GM21737 (cell line): Measurements from ENCODE around the gene INPP5D.
"Not testable (repeated sequence)": the region's sequence is repeated elsewhere in the genome, so short reads cannot be mapped to it uniquely, and the experiment has no call there.

Source experiments
- ATAC-seq: cut with Tn5 transposase; IDR thresholded peaks from one replicate; pipeline ENCODE4 v1.9.1; 2021; ENCODE audit warnings: mild to moderate bottlenecking, moderate library complexity; ENCODE audit not compliant: unreplicated experiment

The INPP5D gene

GRCh38 chr2:233059797-233060500, at the start of gene INPP5D:
Gene INPP5D, plus strand, starts transcription at chr2:233060342. Its CDS starts 137 bp downstream, at chr2:233060479.
- peak; percentile 41 for ATAC-seq

- no peak for ATAC-seq
Measured at GRCh38 chr2:233010569-233011267, 49.4 kb upstream of the INPP5D start.

DNA sequence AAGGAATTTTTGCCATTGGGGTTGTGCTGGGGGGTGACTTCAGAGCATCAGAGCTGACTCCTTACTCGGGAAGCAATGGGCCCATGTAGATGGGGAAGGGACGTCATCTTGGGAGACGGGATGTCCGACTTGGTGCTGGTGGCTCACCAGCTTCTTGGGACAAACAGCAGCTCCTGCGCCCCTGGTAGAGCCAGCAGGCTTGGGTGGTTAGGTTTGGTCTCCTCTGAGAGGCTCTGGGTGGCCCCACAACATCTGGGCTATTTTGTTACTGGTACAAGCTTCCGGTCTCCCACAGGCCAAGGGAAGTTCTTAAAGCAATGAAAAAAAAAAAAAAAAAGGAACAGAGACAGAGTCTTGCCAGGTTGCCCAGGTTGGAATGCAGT, 48.9 kb upstream of the INPP5D start:
- ATAC-seq, result no peak

DNA sequence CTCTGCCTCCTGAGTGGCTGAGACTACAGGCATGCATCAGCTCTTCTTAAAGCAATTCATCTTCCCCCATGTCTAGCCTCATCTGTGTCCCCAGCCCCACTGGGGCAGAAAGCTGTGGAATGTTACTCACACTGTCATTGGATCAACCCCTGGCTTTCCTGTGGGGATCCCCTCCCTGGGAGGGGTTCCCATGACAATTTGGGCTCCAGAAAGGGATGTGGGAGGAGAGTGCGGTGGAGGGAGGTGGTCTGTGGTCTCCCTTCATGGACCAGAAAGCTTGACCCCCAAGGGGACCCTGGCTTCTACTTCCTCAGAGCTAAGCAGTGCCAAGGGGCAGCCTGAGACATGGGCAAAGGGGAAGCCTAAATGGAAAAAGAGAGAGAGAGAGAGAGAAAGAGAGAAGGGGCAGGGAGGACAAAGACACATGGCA, 48.4 kb upstream of the INPP5D start:
- ATAC-seq, result no peak

GRCh38 chr2:233012301-233012971, 47.7 kb upstream of the INPP5D start:
- no peak for ATAC-seq

DNA sequence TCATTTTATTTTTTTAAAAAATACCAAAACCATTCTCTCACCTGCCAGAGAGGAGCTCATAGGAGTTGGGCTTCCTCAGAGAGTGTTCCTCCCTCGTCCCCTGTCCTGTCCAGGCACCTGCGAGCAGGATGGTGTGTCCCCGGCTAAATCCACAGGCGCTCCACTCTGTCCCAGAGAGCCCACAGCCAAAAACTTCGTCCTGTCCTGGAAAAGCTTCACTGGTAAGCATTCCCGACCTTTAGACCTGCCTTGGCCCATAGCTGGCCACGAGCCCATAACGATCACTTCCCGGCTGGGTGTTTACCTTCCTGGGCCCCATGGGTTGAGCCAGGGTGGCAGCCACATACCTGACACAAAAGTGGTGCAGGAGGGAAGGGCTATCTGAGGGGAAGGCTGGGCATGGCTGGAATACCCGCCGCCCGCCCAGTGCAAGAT, 47.1 kb upstream of the INPP5D start, which contains the start of gene NGEF:
TSS of gene NGEF (minus strand) at position 230 of the 435 bp plus-strand sequence. CDS start 38,366 bp downstream, outside the sequence.
- no peak for ATAC-seq

GRCh38 chr2:233013650-233014049, 46.5 kb upstream of the INPP5D start:
- no peak for ATAC-seq

DNA sequence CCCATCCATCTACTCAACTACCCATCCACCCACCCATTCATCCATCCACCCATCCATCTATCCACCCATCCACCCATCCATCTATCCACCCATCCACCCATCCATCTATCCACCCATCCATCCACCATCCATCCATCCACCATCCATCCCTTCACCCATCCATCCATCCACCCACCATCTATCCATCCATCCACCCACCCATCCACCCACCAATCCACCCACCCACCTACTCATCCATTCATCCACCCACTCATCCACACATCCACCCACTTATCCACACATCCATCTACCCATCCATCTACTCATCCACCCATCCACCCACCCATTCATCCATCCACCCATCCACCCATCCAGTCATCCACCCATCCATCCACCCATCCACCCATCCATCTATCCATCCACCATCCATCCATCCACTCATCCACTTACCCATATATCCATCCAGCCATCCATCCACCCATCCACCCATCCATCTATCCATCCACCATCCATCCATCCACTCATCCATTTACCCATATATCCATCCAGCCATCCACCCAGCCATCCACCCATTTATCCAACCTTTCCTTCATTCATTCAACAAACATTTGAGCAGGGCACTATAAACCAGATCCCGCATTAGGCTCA, 45.0 kb upstream of the INPP5D start:
- ATAC-seq, result no peak

GRCh38 chr2:233017947-233018346, 42.2 kb upstream of the INPP5D start:
- ATAC-seq, result no peak

DNA sequence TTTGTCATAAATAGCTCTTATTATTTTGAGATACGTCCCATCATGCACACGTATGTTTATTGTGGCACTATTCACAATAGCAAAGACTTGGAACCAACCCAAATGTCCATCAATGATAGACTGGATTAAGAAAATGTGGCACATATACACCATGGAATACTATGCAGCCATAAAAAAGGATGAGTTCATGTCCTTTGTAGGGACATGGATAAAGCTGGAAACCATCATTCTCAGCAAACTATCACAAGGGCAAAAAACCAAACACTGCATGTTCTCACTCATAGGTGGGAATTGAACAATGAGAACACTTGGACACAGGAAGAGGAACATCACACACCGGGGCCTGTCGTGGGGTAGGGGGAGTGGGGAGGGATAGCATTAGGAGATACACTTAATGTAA, 40.5 kb upstream of the INPP5D start:
- not testable (repeated sequence) for ATAC-seq

- no peak for ATAC-seq
Measured at GRCh38 chr2:233020454-233020853, 39.7 kb upstream of the INPP5D start.

- no peak for ATAC-seq
Measured at GRCh38 chr2:233021771-233022170, 38.4 kb upstream of the INPP5D start.

DNA sequence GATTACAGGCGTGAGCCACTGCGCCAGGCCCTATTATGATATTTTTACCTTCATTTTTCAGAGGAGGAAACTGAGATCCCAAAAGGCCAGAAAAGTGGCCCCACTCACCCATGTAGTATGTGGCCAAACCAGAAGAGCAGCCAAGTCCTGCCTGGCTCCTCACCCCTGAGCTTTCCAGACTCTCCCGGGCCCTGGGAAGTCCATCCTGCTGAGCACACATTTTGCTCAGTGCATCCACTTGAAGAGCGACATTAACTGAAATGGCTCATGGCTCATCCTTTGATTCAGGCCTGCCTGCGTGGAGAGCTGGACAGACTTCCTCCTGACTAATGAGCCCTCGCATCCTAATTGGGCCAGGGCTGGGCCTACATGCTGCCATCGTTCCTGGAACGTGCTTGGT, 37.6 kb upstream of the INPP5D start:
- no peak for ATAC-seq

- ATAC-seq, result no peak
Measured at GRCh38 chr2:233023007-233023760, 37.0 kb upstream of the INPP5D start.

GRCh38 chr2:233023761-233024410, 36.3 kb upstream of the INPP5D start:
- ATAC-seq, result no peak

GRCh38 chr2:233025706-233026105, 34.4 kb upstream of the INPP5D start:
- ATAC-seq, result no peak

- ATAC-seq, result no peak
Measured at GRCh38 chr2:233026198-233026813, 33.8 kb upstream of the INPP5D start.

DNA sequence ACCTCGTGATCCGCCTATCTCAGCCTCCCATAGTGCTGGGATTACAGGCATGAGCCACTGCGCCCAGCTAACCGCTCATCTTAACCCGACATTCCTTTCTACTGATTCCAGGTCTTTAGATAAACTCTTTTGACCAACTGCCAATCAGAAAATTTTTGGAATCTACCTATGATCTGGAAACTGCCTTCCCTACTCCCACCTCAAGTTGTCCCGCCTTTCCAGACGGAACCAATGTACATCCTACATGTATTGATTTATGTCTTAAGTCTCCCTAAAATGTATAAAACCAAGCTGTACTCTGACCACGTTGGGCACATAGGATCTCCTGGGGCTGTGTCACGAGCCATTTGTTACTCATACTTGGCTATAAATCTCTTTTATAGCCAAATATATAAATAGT, 30.8 kb upstream of the INPP5D start:
- ATAC-seq, result no peak
